A673 (cell line): ENCODE measurements around the gene SPATA2L.

Experiments
- EZH2 ChIP-seq: fragments of 200-600 bp; sonication (generic); IDR thresholded peaks from 2 replicates; pipeline ENCODE4 v1.6.1; 2017; ENCODE audit warnings: borderline replicate concordance, low read depth, mild to moderate bottlenecking, mixed read lengths, antibody characterized with exemption, low read length; ENCODE audit not compliant: poor library complexity, severe bottlenecking
- TF ChIP-seq, protein P1 (sequence below): fragments of 300-800, 200-600 bp; sonication (generic); conservative IDR thresholded peaks from 2 replicates; pipeline ENCODE4 v1.5.1; 2017; ENCODE audit warnings: low read depth, mild to moderate bottlenecking, antibody characterized with exemption, low read length, moderate library complexity, mixed read lengths

DNA sequence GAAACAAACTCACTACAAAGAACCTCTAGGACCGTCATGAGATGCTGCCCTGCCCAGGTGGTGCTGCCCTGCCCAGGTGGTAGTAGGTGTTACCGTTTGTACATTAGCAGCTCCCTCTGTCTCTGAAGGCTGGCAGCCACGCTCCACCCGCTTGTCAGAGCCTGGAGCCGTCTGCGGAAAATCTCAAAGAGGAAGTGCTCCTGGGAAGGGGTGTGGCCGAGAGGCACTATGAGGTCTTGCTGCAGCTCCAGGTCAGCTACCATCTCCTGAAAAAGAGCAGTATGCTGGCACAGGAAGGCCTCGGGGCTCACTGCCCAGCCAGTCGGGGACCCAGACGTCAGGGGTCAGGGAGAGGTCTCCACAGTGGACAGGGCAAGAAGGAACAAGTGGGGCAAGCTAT lies 48.1 kb upstream of the SPATA2L start:
- TF ChIP-seq, protein P1, sequence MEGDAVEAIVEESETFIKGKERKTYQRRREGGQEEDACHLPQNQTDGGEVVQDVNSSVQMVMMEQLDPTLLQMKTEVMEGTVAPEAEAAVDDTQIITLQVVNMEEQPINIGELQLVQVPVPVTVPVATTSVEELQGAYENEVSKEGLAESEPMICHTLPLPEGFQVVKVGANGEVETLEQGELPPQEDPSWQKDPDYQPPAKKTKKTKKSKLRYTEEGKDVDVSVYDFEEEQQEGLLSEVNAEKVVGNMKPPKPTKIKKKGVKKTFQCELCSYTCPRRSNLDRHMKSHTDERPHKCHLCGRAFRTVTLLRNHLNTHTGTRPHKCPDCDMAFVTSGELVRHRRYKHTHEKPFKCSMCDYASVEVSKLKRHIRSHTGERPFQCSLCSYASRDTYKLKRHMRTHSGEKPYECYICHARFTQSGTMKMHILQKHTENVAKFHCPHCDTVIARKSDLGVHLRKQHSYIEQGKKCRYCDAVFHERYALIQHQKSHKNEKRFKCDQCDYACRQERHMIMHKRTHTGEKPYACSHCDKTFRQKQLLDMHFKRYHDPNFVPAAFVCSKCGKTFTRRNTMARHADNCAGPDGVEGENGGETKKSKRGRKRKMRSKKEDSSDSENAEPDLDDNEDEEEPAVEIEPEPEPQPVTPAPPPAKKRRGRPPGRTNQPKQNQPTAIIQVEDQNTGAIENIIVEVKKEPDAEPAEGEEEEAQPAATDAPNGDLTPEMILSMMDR = no peak
- TF ChIP-seq EZH2 = no peak
